Gastrocnemius medialis (tissue), 4 donors: ENCODE results near the gene FAM181A. TPM values are rescaled to one million over a fixed set of nuclear protein-coding genes. Genes with fewer than 3 reads are reported as not detected.
A peak's percentile ranks its signal among the peaks of the same experiment; 100 is the strongest.

ENCODE experiments used
- ATAC-seq, 2 donors: fragments of 150-250 bp; one replicate each; pipeline ENCODE4 v1.9.1; 2016
- DNase-seq, 2 donors: peaks; one replicate each; pipeline ENCODE4 v3.0.0-alpha.2; 2019
- H3K27ac ChIP-seq, 4 donors: fragments of 200-600 bp; sonication (generic); 1 replicate in 1 of 4; 2 replicates in 3 of 4; pipeline ENCODE4 v1.5.1; 2016 to 2018; ENCODE audit warnings: mild to moderate bottlenecking in 2 of 4, moderate library complexity in 1 of 4
- H3K27me3 ChIP-seq, 3 donors: fragments of 200-600 bp; sonication (generic) in 2 of 3; 1 replicate in 1 of 3; 2 replicates in 2 of 3; pipeline versions ENCODE4 v1.5.1 to v1.6.0; 2016 to 2019; ENCODE audit warnings: mild to moderate bottlenecking in 1 of 3, moderate library complexity in 1 of 3
- H3K36me3 ChIP-seq, 2 donors: fragments of 200-600 bp; sonication (generic) in 1 of 2; one replicate each; pipeline ENCODE4 v1.5.1; 2017 to 2018
- H3K4me1 ChIP-seq, 2 donors: fragments of 200-600 bp; sonication (generic) in 1 of 2; one replicate each; pipeline ENCODE4 v1.5.1; 2016 to 2017; ENCODE audit warnings: mild to moderate bottlenecking in 2 of 2
- H3K4me3 ChIP-seq, 4 donors: fragments of 200-600 bp; sonication (generic) in 3 of 4; 1 replicate in 1 of 4; 2 replicates in 3 of 4; pipeline ENCODE4 v1.5.1; 2016 to 2019; ENCODE audit warnings: mild to moderate bottlenecking in 2 of 4
- H3K9me3 ChIP-seq, 3 donors: fragments of 200-600 bp; sonication (generic) in 2 of 3; 1 replicate in 1 of 3; 2 replicates in 2 of 3; pipeline ENCODE4 v1.5.1; 2016 to 2019
- CTCF ChIP-seq, 5 experiments: fragments of 450-650 bp in 3 of 5; fragments of 200-600 bp in 2 of 5; sonication (generic) in 2 of 5; IDR thresholded peaks in 4 of 5; conservative IDR thresholded peaks in 1 of 5; 1 replicate in 4 of 5; 2 replicates in 1 of 5; pipeline ENCODE4 v1.5.1; 2016 to 2019; ENCODE audit warnings: antibody characterized with exemption in 5 of 5, mild to moderate bottlenecking in 3 of 5, moderate library complexity in 3 of 5
- POLR2A ChIP-seq, 2 donors: fragments of 450-650 bp; IDR thresholded peaks; one replicate each; pipeline ENCODE4 v1.6.1; 2017; ENCODE audit warnings: antibody characterized with exemption in 2 of 2, mild to moderate bottlenecking in 2 of 2, moderate library complexity in 2 of 2
- in situ Hi-C, 4 donors: fragments of 200-750 bp; cut with MboI; loops; one replicate each; pipeline versions ENCODE4 v1.15.0 to v1.8.0; 2017; ENCODE audit warnings: low sequenced_read_pairs in 4 of 4
- intact Hi-C: fragments of 100-400 bp; cut with DNase I; formaldehyde crosslinking; loops from one replicate; pipeline ENCODE4 v1.15.1; 2023; ENCODE audit warnings: low total_unique reads
- total RNA-seq, 4 donors: library from RNA; depleted of rRNA; stranded (reverse); fragments of >200 nt; gene quantifications; one replicate each; pipeline versions ENCODE4 v1.1.0 to v1.2.3, GENCODE V29; 2016

Gene FAM181A
- total RNA-seq, 4 donors from 2014 or later, result not detected

- H3K27ac ChIP-seq, result peak overlapping the region in 1 of 4 donors; percentile 37
- peaks cover 0 to 34% of the 10 kb centered on the region in 2 donors for H3K36me3 ChIP-seq
- TF ChIP-seq CTCF (IDR thresholded peaks at IDR 0.05 in 4 of 5, conservative IDR thresholded peaks at IDR 0.05 in 1 of 5) (no peak), POLR2A (IDR thresholded peaks at IDR 0.05) (no peak)
- H3K9me3 ChIP-seq, result no peaks in the 10 kb centered on the region
- peaks cover 0 to 4% of the 10 kb centered on the region in 2 donors for H3K4me1 ChIP-seq
- in situ Hi-C loops (no loop called here), intact Hi-C loops (no loop called here)
- no peak for ATAC-seq
- no peaks in the 10 kb centered on the region for H3K27me3 ChIP-seq
- no peak for DNase-seq
- H3K4me3 ChIP-seq, result no peak overlapping the region
Measured at GRCh38 chr14:93929657-93930056, 2.5 kb downstream of the FAM181A start.

GRCh38 chr14:93930296-93930988 lies 3.3 kb downstream of the FAM181A start:
- Histone ChIP-seq H3K4me1 (peaks cover 0 to 6% of the 10 kb centered on the region in 2 donors), H3K27me3 (no peaks in the 10 kb centered on the region), H3K9me3 (no peaks in the 10 kb centered on the region), H3K4me3 (no peak overlapping the region), H3K36me3 (peaks cover 0 to 42% of the 10 kb centered on the region in 2 donors), H3K27ac (no peak overlapping the region)
- no peak for DNase-seq
- in situ Hi-C loops, result no loop called here
- ATAC-seq, result no peak
- intact Hi-C loops, result no loop called here
- TF ChIP-seq POLR2A (IDR thresholded peaks at IDR 0.05) (no peak), CTCF (IDR thresholded peaks at IDR 0.05 in 4 of 5, conservative IDR thresholded peaks at IDR 0.05 in 1 of 5) (no peak)

- intact Hi-C loops (no loop called here), in situ Hi-C loops (no loop called here)
- Histone ChIP-seq H3K4me1 (peaks cover 0 to 9% of the 10 kb centered on the region in 2 donors), H3K27me3 (no peaks in the 10 kb centered on the region), H3K4me3 (no peak overlapping the region), H3K27ac (no peak overlapping the region), H3K9me3 (no peaks in the 10 kb centered on the region), H3K36me3 (peaks cover 0 to 47% of the 10 kb centered on the region in 2 donors)
- DNase-seq (no peak), ATAC-seq (no peak)
- TF ChIP-seq POLR2A (IDR thresholded peaks at IDR 0.05) (no peak), CTCF (IDR thresholded peaks at IDR 0.05 in 4 of 5, conservative IDR thresholded peaks at IDR 0.05 in 1 of 5) (no peak)
Measured at GRCh38 chr14:93930989-93931307, 3.8 kb downstream of the FAM181A start.

- Histone ChIP-seq H3K4me3 (no peak overlapping the region), H3K27ac (peak overlapping the region in 3 of 4 donors; percentile 8 to 97 (median 57)), H3K36me3 (peaks cover 0 to 61% of the 10 kb centered on the region in 2 donors), H3K4me1 (peaks cover 0 to 8% of the 10 kb centered on the region in 2 donors), H3K9me3 (no peaks in the 10 kb centered on the region), H3K27me3 (no peaks in the 10 kb centered on the region)
- in situ Hi-C loops (no loop called here), intact Hi-C loops (no loop called here)
- no peak for TF ChIP-seq CTCF (IDR thresholded peaks at IDR 0.05 in 4 of 5, conservative IDR thresholded peaks at IDR 0.05 in 1 of 5)
- no peak for TF ChIP-seq POLR2A (IDR thresholded peaks at IDR 0.05)
- no peak for DNase-seq
- no peak for ATAC-seq
Measured at GRCh38 chr14:93932642-93933041, 5.5 kb downstream of the FAM181A start.
